ENCODE results near the gene SAMD4A.
"Not testable (repeated sequence)": the region's sequence is repeated elsewhere in the genome, so short reads cannot be mapped to it uniquely, and the experiment has no call there.

SAMD4A gene

GRCh38 chr14:54798465-54799124 is 231.7 kb downstream of the SAMD4A start:
- no peak for DNase-seq (ENCODE audit: low read depth in 2 of 2)

- DNase-seq (ENCODE audit: low read depth in 2 of 2), result not testable (repeated sequence)
Measured at GRCh38 chr14:54801482-54801881, 234.6 kb downstream of the SAMD4A start.

DNA sequence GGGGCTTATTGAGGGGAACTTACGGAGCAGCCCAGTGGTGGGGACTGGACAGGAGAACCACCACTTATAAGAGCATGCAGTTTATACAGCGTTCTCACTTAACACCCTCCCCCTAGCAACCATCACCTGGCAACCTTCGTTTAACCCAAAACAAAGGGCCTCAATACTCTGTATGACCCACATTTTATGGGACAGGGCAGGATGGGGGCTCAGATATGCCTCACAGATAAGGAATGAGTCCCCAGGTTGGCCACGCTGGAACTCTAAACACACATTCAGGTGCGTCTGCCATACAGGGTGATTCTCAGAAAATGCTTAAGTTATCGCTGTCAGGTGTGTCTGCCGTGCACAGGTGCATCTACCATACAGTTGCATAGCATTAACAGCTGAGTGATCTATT is 236.5 kb downstream of the SAMD4A start:
- DNase-seq (ENCODE audit: low read depth in 2 of 2), result no peak

DNA sequence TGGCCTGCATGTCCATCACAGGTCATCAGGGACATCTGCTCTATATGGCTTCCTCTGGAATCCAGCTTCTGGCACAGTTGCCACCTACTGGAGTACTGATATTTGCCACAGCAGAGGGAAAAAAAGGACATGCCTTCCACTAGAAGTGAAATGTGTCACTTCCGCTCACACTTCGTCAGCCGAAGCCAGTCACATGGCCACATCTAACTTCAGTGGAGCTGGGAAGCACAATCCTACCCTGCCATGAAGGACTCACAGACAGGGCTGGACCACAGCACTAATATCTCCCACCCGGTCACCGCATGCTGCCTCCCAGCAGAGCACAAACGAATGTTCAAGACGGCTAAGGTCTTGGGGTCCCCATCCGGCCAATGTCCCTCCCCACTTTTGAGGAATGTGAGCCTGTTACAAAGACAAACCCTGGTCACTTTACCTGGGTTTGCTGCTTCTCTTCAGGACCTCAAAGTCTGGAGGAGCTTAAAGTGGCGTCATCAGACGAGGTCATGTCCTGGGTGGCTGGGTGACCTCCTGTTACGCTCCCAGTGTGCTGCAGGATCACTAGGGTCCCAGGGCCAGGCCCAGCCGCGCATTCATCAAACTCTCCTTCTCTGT is 237.1 kb downstream of the SAMD4A start:
- no peak for DNase-seq (ENCODE audit: low read depth in 2 of 2)

- no peak for DNase-seq (ENCODE audit: low read depth in 2 of 2)
Measured at GRCh38 chr14:54804538-54805041, 237.7 kb downstream of the SAMD4A start.

GRCh38 chr14:54805070-54805444 is 238.1 kb downstream of the SAMD4A start:
- DNase-seq (ENCODE audit: low read depth in 2 of 2), result no peak

DNA sequence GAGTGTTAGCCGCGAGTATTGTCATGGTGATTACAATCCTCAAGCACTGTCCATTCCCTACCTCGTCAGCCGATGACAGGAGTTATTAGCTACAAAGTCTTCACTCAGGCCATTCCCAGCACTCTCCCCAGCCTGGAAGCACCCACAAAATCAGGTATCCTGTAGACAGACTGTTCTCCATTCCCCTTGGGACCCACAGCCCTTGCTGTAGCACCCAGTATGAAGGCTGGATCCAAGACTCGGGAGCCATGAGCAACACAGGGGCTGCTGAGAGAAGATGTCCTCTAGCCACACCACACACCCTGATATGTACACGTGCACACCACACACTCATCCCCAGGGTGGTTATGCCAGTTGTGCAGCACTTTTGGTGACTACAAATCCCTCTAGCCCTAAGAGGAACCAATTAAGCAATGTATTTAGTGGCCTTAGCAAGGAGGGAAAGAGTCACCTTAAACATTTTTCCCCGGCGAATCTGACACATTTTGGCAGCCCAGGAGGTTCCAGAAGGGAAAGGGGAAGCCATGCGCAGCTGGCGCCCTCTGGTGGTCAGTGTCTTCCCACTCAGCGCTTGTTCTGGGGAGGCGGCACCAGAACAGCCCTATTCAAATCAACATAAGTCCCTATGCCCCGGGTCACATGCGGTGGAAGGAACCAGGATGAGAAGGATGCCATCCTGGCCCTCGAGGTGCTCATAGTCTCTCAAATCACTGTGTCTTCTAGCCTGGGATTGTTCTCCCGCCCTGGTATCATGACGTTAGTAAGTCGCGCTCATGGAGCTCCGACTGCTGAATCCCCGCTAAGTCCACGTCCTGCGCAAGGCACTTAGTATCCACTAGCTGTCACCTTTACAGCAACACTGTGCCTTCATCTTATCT is 238.8 kb downstream of the SAMD4A start:
- peak; percentile 27 to 41 for DNase-seq (ENCODE audit: low read depth in 2 of 2)

- DNase-seq (ENCODE audit: low read depth in 2 of 2), result no peak
Measured at GRCh38 chr14:54806616-54807015, 239.7 kb downstream of the SAMD4A start.

- DNase-seq (ENCODE audit: low read depth in 2 of 2), result no peak
Measured at GRCh38 chr14:54807428-54807827, 240.5 kb downstream of the SAMD4A start.

GRCh38 chr14:54807881-54808280 is 241.0 kb downstream of the SAMD4A start:
- no peak for DNase-seq (ENCODE audit: low read depth in 2 of 2)

DNA sequence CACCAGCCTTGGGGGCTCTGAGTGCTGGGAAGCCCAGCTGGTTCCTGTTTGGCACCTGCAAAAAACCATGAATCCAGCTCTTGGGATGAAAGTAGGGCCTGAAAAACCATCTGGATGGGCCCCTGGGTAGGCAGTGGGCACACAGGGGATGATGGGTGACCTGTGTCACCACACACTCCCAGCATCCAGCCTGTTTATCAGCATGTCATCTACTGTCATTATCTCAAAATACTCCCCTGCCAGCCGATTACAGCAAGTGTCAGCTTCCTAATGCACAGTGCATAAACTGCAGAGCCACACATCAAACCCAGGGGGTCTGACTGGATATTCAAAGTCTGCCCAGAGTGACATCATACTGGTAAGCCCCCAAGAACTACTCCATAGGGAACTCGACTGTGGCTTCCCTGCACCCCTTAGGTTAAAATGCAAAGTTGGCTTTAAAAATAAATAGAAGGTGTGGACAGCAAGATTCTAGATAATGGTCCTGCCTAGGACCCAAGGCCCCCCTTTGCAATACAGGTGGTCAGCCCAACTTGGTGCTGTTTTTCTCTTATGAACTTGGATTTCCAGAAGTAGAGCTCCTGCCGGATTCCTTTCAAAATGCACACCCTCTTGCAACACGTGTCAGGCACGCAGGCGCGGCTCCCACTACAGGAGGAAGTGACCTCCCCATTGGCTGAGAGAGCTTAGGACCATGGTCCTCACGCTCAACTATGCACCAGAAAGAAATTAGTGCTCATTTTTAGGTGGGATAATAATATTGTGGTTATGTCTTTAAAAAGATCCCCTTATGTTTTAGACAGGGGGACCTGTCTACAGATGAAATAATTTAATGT is 241.6 kb downstream of the SAMD4A start:
- DNase-seq (ENCODE audit: low read depth in 2 of 2), result no peak

DNA sequence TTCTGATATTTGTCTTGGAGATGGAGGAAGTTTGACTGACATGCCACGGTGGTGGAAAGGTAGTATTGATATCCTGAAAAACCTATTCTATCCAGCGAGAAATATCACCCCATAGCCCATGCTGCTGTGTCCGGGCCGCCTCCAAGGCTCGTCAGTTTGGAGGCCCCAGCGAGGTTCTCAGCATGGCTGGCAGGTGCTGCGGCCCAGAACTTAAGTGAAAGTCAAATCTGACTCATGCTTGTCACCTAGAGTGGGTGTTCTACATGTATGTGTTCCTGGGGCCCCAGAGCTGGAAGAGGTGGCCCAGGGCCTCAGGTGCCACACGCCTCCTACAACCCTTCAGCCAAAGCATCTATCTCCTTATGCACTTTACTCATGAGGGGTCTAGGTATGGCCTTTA is 242.8 kb downstream of the SAMD4A start:
- no peak for DNase-seq (ENCODE audit: low read depth in 2 of 2)

DNA sequence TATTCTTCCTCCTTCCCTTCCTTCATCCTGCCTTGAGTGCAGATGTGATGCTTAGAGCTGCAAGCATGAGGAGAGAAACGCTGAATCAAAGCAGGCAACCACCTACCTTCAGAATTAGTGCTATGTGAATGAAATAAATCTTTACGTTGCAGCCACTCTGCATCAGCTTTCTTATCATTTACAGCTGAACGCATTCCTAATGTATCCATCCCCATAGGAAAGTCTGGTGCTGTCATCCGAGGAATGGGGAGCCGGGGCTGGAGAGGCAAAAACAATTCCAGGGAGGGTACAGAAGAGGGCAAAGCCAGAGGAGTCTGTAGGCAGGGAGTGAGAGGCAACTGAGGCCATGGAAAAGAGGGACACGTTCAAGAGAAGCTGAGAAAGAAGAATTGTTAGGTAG is 245.7 kb downstream of the SAMD4A start:
- DNase-seq (ENCODE audit: low read depth in 2 of 2), result no peak

GRCh38 chr14:54813081-54813480 is 246.2 kb downstream of the SAMD4A start:
- DNase-seq (ENCODE audit: low read depth in 2 of 2), result no peak

DNA sequence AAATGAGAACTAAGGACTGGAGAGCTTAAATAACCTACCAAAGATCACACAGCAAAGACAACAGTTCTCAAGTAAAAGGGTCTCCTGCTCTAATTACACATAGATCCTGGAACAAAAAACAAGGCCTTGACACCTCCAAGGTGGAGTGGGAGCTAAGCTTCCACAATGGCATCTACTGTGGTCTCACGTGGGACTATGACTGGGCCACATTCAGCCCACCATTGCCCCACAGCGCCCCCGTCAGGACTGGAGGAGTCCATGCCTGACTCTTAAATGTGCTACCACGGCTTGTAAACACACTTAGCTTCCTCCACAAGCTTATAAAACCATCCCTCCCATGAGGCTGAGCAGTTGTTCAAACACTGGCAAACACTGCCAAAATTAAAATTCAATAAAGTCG is 247.1 kb downstream of the SAMD4A start:
- DNase-seq (ENCODE audit: low read depth in 2 of 2), result no peak

- DNase-seq (ENCODE audit: low read depth in 2 of 2), result no peak
Measured at GRCh38 chr14:54815016-54815415, 248.1 kb downstream of the SAMD4A start.

DNA sequence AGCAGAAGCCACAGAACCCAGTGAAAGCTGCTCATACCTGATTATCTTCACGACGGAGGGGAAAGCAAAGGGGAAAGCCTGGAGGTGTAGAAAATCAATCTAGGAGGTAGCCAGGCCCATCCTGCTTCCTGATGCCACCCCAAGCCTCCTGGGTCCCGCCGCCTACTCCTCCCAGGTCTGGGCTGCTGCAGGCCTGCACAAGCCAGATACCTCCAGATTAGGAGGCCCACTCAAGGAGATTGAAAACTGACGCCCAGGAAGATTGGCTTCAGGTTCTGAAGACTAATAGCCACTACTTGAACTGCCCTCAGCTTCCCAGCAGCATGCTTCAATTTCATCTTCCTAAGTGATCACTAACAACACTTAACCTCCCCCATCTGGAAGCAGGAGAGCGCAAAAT is 248.6 kb downstream of the SAMD4A start:
- DNase-seq (ENCODE audit: low read depth in 2 of 2), result no peak

DNA sequence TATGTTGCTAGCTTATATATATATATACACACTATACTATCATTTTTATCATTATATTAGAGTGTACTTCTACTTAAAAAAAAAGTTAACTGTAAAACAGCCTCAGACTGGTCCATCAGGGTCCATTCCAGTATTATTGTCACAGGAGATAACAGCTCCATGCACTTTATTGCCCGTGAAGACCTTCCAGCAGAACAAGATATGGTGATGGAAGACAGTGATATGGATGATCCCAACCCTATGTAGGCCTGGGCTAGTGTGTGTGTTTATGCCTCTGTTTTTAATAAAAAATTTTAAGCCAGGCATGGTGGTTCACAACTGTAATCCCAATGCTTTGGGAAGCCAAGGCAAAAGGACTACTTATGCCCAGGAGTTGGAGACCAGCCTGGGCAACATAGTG is 249.5 kb downstream of the SAMD4A start:
- no peak for DNase-seq (ENCODE audit: low read depth in 2 of 2)

- DNase-seq (ENCODE audit: low read depth in 2 of 2), result no peak
Measured at GRCh38 chr14:54817506-54817905, 250.6 kb downstream of the SAMD4A start.

GRCh38 chr14:54818201-54819133 is 251.5 kb downstream of the SAMD4A start:
- DNase-seq (ENCODE audit: low read depth in 2 of 2), result no peak

DNA sequence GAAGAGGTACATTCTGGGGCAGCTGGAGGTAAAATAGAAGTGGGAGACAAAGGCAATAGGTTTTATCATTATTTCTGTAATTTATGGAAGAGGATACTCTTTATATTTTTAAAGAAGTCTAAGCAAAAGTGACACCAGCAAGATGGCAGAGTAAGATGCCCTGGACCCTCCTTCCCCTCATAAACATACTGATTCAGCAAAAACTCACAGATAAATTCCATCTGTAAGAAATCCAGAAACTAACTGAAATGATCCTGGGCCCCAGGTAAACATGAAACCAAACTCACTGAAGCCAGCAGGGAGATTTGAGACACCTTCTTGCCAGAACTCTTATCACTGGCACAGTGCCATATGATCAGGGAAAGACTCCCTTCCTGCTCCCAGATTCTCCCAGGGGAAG is 255.8 kb downstream of the SAMD4A start:
- no peak for DNase-seq (ENCODE audit: low read depth in 2 of 2)

All from stimulated activated CD8-positive, alpha-beta memory T cell treated with anti-CD3 and anti-CD28 coated beads, Interleukin-15, amount 100 ng/mL, for 4 hours (primary cell).